SK-N-SH treated with all-trans-retinoic acid at 6 μM for 48 hours (cell line): Measurements from ENCODE around the gene FOXE3.
A peak's percentile ranks its signal among the peaks of the same experiment; 100 is the strongest.

Experiments used
- ATAC-seq: fragments of 200-7000 bp; cut with Tn5 transposase; 3 replicates; pipeline ENCODE4 v1.9.1; 2020; ENCODE audit warnings: mild to moderate bottlenecking, moderate library complexity
- BACH2 ChIP-seq: fragments of 250-450 bp; sonication (Bioruptor Pico); IDR thresholded peaks from 2 replicates; pipeline ENCODE4 v1.9.0; 2021; ENCODE audit warnings: mild to moderate bottlenecking, borderline replicate concordance
- CREB5 ChIP-seq: fragments of 250-450 bp; sonication (Bioruptor Pico); IDR thresholded peaks from 2 replicates; pipeline ENCODE4 v1.5.1; 2020; ENCODE audit warnings: low read depth, mild to moderate bottlenecking, moderate library complexity
- CSDC2 ChIP-seq: fragments of 250-450 bp; sonication (Bioruptor Pico); IDR thresholded peaks from 2 replicates; pipeline ENCODE4 v1.5.0; 2020; ENCODE audit warnings: mild to moderate bottlenecking, moderate library complexity
- ESRRG ChIP-seq: fragments of 250-450 bp; sonication (Bioruptor Pico); IDR thresholded peaks from 2 replicates; pipeline ENCODE4 v1.6.1; 2021; ENCODE audit warnings: mild to moderate bottlenecking
- GLIS3 ChIP-seq: fragments of 250-450 bp; sonication (Bioruptor Pico); IDR thresholded peaks from 2 replicates; pipeline ENCODE4 v1.5.0; 2020; ENCODE audit warnings: mild to moderate bottlenecking, moderate library complexity
- ISL1 ChIP-seq: fragments of 250-450 bp; sonication (Bioruptor Pico); IDR thresholded peaks from 2 replicates; pipeline ENCODE4 v2.1.2; 2022; ENCODE audit warnings: mild to moderate bottlenecking, moderate library complexity
- POU6F1 ChIP-seq: fragments of 250-450 bp; sonication (Bioruptor Pico); IDR thresholded peaks from 2 replicates; pipeline ENCODE4 v1.8.0; 2021; ENCODE audit warnings: low read depth, mild to moderate bottlenecking, moderate library complexity, borderline replicate concordance
- PPARA ChIP-seq: fragments of 250-450 bp; sonication (Bioruptor Pico); IDR thresholded peaks from 2 replicates; pipeline ENCODE4 v1.5.0; 2020; ENCODE audit warnings: mild to moderate bottlenecking, borderline replicate concordance
- SNAI2 ChIP-seq: fragments of 250-450 bp; sonication (Bioruptor Pico); IDR thresholded peaks from 2 replicates; pipeline ENCODE4 v1.5.0; 2020; ENCODE audit warnings: mild to moderate bottlenecking, moderate library complexity
- TOX ChIP-seq: fragments of 250-450 bp; sonication (Bioruptor Pico); IDR thresholded peaks from 2 replicates; pipeline ENCODE4 v1.8.0; 2021; ENCODE audit warnings: mild to moderate bottlenecking, moderate library complexity, borderline replicate concordance
- TSHZ2 ChIP-seq: fragments of 250-450 bp; sonication (Bioruptor Pico); IDR thresholded peaks from 2 replicates; pipeline ENCODE4 v1.5.0; 2020; ENCODE audit warnings: mild to moderate bottlenecking, moderate library complexity
- ZNF565 ChIP-seq: fragments of 450-650 bp; formaldehyde crosslinking; conservative IDR thresholded peaks from 2 replicates; pipeline ENCODE4 v1.5.0; 2020; ENCODE audit warnings: low read depth, mild to moderate bottlenecking, moderate library complexity
- ZNF8 ChIP-seq: fragments of 450-650 bp; formaldehyde crosslinking; IDR thresholded peaks from 2 replicates; pipeline ENCODE4 v1.5.0; 2020; ENCODE audit warnings: mild to moderate bottlenecking, moderate library complexity
- TF ChIP-seq, protein P1 (sequence below): fragments of 250-450 bp; sonication (Bioruptor Pico); IDR thresholded peaks from 2 replicates; pipeline ENCODE4 v1.8.0; 2020; ENCODE audit warnings: mild to moderate bottlenecking, moderate library complexity, borderline replicate concordance

Gene FOXE3

GRCh38 chr1:47433037-47433421 lies 16.9 kb downstream of the FOXE3 start:
- no peak for TF ChIP-seq TOX (CRISPR knock-in tag)
- TF ChIP-seq ZNF565 (CRISPR knock-in tag): no peak
- TF ChIP-seq BACH2: no peak
- TF ChIP-seq ISL1: no peak
- no peak for TF ChIP-seq GLIS3
- no peak for TF ChIP-seq PPARA (CRISPR knock-in tag)
- no peak for TF ChIP-seq CSDC2 (CRISPR knock-in tag)
- no peak for TF ChIP-seq CREB5 (CRISPR knock-in tag)
- TF ChIP-seq POU6F1 (CRISPR knock-in tag): no peak
- no peak for TF ChIP-seq ESRRG (CRISPR knock-in tag)
- ATAC-seq: no peak

GRCh38 chr1:47433477-47434050 lies 17.5 kb downstream of the FOXE3 start:
- ATAC-seq: no peak
- no peak for TF ChIP-seq BACH2

DNA sequence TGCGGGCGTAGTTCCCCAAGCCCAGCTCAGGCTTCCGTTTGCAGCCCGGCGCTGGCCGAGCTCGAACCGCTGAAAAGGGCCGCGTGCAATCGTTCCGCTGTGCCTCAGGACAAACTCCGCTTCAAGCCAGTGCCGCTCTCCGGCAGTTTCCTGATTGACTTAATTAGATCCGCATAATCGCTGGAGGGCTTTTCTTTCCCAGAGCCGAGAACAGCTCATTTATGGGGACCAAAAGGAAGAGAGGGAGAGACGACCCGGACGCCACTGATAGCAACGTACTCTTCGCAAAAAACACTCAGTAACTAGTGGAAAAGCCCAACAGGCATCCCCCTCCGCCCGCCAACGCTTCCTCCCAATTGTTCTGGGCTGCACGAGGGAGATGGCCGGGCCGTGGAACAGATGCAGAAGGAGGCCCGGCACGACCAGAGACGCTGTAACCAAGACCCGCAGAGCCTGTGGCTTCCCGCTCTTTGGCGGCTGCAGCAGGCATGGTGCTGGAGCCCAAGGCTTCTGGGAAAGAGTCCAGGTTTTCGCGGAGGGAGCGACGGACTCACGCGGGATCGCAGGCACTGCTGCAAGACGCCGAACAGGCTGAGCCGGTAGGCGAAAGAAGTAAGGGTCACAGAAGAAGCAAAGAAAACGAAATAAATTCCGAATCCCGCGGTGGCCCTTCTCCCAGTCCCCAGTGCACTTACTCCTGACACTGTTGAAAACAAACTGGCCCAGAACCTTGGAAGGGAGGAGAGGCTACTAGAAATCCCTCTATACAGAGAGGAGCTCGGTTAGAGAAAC lies 18.2 kb downstream of the FOXE3 start:
- TF ChIP-seq ISL1 (no peak), GLIS3 (no peak), TSHZ2 (CRISPR knock-in tag) (no peak), CREB5 (CRISPR knock-in tag) (no peak), ZNF8 (CRISPR knock-in tag) (no peak)
- TF ChIP-seq, protein P1, sequence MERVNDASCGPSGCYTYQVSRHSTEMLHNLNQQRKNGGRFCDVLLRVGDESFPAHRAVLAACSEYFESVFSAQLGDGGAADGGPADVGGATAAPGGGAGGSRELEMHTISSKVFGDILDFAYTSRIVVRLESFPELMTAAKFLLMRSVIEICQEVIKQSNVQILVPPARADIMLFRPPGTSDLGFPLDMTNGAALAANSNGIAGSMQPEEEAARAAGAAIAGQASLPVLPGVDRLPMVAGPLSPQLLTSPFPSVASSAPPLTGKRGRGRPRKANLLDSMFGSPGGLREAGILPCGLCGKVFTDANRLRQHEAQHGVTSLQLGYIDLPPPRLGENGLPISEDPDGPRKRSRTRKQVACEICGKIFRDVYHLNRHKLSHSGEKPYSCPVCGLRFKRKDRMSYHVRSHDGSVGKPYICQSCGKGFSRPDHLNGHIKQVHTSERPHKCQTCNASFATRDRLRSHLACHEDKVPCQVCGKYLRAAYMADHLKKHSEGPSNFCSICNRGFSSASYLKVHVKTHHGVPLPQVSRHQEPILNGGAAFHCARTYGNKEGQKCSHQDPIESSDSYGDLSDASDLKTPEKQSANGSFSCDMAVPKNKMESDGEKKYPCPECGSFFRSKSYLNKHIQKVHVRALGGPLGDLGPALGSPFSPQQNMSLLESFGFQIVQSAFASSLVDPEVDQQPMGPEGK (CRISPR knock-in tag): no peak
- ATAC-seq: peak; percentile 1; the same call in 1 of the 3 replicates

GRCh38 chr1:47435506-47436303 lies 19.6 kb downstream of the FOXE3 start:
- ATAC-seq: no peak
- TF ChIP-seq, protein P1 (CRISPR knock-in tag): no peak
- TF ChIP-seq BACH2 (no peak), SNAI2 (CRISPR knock-in tag) (no peak)
